GM23248 (cell line): ENCODE measurements around the gene INPP5D.

Source experiments
- EZH2 ChIP-seq: fragments of 200-600 bp; sonication (generic); IDR thresholded peaks from 2 replicates; pipeline ENCODE4 v1.6.1; 2018; ENCODE audit warnings: antibody characterized with exemption, mild to moderate bottlenecking; ENCODE audit not compliant: insufficient read depth, poor library complexity, severe bottlenecking
- EZH2phosphoT487 ChIP-seq: fragments of 200-600 bp; sonication (generic); IDR thresholded peaks from 2 replicates; pipeline ENCODE4 v1.6.1; 2018; ENCODE audit warnings: antibody characterized with exemption, moderate library complexity, mild to moderate bottlenecking, low read depth; ENCODE audit not compliant: insufficient read depth

DNA sequence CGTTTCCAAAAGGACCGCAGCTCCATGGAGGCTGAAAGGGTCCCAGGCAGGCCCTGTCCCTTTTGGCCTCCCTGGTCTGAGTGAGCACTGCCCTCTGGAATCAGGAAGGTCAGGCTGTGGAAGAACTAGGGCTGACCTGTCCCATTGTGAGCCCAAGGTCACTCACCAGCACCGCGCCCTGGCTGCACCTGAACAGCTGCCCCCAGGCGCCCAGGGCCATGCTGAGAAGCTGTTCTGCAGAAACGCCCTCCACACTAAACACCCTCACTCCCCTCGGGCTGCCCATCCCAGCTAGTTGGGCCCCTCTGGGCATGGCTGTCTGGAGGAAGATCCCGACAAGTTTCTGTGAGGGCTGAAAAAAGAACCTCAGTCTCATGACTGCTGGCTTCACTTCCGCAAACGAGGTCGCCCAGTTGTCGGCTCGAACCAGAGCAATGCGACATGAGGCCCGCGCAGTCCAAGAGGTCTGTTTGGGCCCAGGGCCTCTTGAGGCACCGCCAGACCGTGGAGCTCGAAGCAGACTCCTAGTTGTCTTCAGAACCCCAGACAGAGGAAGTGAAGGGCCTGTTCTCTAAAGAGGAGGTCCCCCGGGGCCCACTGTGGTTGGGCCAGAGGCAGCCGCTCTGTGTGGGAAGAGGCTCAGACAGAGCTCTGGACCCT lies 64.4 kb downstream of the INPP5D start:
- TF ChIP-seq EZH2 (no peak), EZH2phosphoT487 (no peak)
